Jurkat, Clone E6-1 (cell line): Measurements from ENCODE around the gene GMFB.
A peak's percentile ranks its signal among the peaks of the same experiment; 100 is the strongest.
"Not testable (repeated sequence)": the region's sequence is repeated elsewhere in the genome, so short reads cannot be mapped to it uniquely, and the experiment has no call there.

Source experiments
- DNase-seq: peaks from one replicate; pipeline ENCODE4 v3.0.0-alpha.2; 2011; ENCODE audit warnings: low read depth, low spot score
- H3K4me3 ChIP-seq: 2 replicates; pipeline ENCODE4 v1.5.1; 2011; ENCODE audit warnings: mild to moderate bottlenecking, low read length, control low read depth, moderate library complexity

The GMFB gene

GRCh38 chr14:54471641-54472040 is 17.1 kb downstream of the GMFB start:
- H3K4me3 ChIP-seq = no peak overlapping the region
- DNase-seq = no peak

- H3K4me3 ChIP-seq = no peak overlapping the region
- DNase-seq = no peak
Measured at GRCh38 chr14:54470701-54471100, 18.1 kb downstream of the GMFB start.

- no peak for DNase-seq
- H3K4me3 ChIP-seq = no peak overlapping the region
Measured at GRCh38 chr14:54467280-54467679, 21.5 kb downstream of the GMFB start.

- no peak for DNase-seq
- no peak overlapping the region for H3K4me3 ChIP-seq
Measured at GRCh38 chr14:54465654-54466053, 23.1 kb downstream of the GMFB start.

- H3K4me3 ChIP-seq = no peak overlapping the region
- DNase-seq = no peak
Measured at GRCh38 chr14:54462048-54462447, 26.7 kb downstream of the GMFB start.

GRCh38 chr14:54459106-54459505 is 29.7 kb downstream of the GMFB start:
- DNase-seq = no peak
- H3K4me3 ChIP-seq = no peak overlapping the region

- DNase-seq, H3K4me3 ChIP-seq: not testable (repeated sequence)
Measured at GRCh38 chr14:54458536-54458935, 30.2 kb downstream of the GMFB start.

GRCh38 chr14:54457609-54457996 is 31.2 kb downstream of the GMFB start:
- no peak overlapping the region for H3K4me3 ChIP-seq
- no peak for DNase-seq

GRCh38 chr14:54456820-54457608 is 31.8 kb downstream of the GMFB start:
- H3K4me3 ChIP-seq, DNase-seq: not testable (repeated sequence)

- H3K4me3 ChIP-seq = no peak overlapping the region
- DNase-seq = no peak
Measured at GRCh38 chr14:54455363-54455762, 33.4 kb downstream of the GMFB start.

GRCh38 chr14:54453990-54454389 is 34.8 kb downstream of the GMFB start:
- DNase-seq, H3K4me3 ChIP-seq: not testable (repeated sequence)

- no peak for DNase-seq
- no peak overlapping the region for H3K4me3 ChIP-seq
Measured at GRCh38 chr14:54453252-54453651, 35.5 kb downstream of the GMFB start.

GRCh38 chr14:54451961-54452360 is 36.8 kb downstream of the GMFB start:
- H3K4me3 ChIP-seq = no peak overlapping the region
- DNase-seq = no peak

- no peak overlapping the region for H3K4me3 ChIP-seq
Measured at GRCh38 chr14:54451121-54451601, 37.6 kb downstream of the GMFB start.

GRCh38 chr14:54450535-54450934 is 38.2 kb downstream of the GMFB start:
- DNase-seq = no peak
- no peak overlapping the region for H3K4me3 ChIP-seq

More at GRCh38 chr14:54451121-54451601, 37.6 kb downstream of the GMFB start:
- no peak for DNase-seq

GRCh38 chr14:54447231-54447692 is 41.5 kb downstream of the GMFB start:
- DNase-seq = no peak

GRCh38 chr14:54446161-54446693 is 42.6 kb downstream of the GMFB start:
- peak; percentile 53 for DNase-seq
- H3K4me3 ChIP-seq = no peak overlapping the region

More at GRCh38 chr14:54447231-54447692, 41.5 kb downstream of the GMFB start:
- no peak overlapping the region for H3K4me3 ChIP-seq

- no peak overlapping the region for H3K4me3 ChIP-seq
- DNase-seq = no peak
Measured at GRCh38 chr14:54444681-54445080, 44.1 kb downstream of the GMFB start.

GRCh38 chr14:54443981-54444380 is 44.8 kb downstream of the GMFB start:
- no peak overlapping the region for H3K4me3 ChIP-seq
- DNase-seq = no peak

GRCh38 chr14:54442961-54443360 is 45.8 kb downstream of the GMFB start:
- H3K4me3 ChIP-seq, DNase-seq: not testable (repeated sequence)
